GM12878 (cell line): ENCODE measurements around the gene CHN2. TPM values are rescaled to one million over a fixed set of nuclear protein-coding genes. Genes with fewer than 3 reads are reported as not detected.

Experiments used
- ATAC-seq: fragments of 200-7000 bp; cut with Tn5 transposase; 3 replicates; pipeline ENCODE4 v1.9.1; 2020; ENCODE audit warnings: mild to moderate bottlenecking, moderate library complexity
- BruUV-seq: library from RNA; stranded (reverse); fragments of 400-500 nt; replicated peaks from 2 replicates; lab custom pipeline; 2021; lab: Mats Ljungman, UMichigan
- CTCF ChIA-PET: fragments of 300-600 bp; sonication (Branson Sonifier 250); formaldehyde crosslinking; extraction: SDS; loops from one replicate; lab custom pipeline; 2021; ENCODE audit warnings: inconsistent platforms; lab: Yijun Ruan, JAX
- POLR2A ChIA-PET: fragments of 350-600 bp; formaldehyde crosslinking; extraction: SDS; loops from one replicate; lab custom pipeline; 2021; ENCODE audit warnings: inconsistent platforms; lab: Charles Lee
- RAD21 ChIA-PET: fragments of 300-600 bp; sonication (Branson Sonifier 250); formaldehyde crosslinking; loops from one replicate; lab custom pipeline; 2023; ENCODE audit warnings: antibody characterized with exemption; ENCODE audit not compliant: unreplicated experiment; lab: Charles Lee
- SMC1A ChIA-PET: fragments of 300-600 bp; sonication (Branson Sonifier 250); formaldehyde crosslinking; loops from one replicate; lab custom pipeline; 2023; ENCODE audit not compliant: unreplicated experiment, uncharacterized antibody; lab: Charles Lee
- DNase-seq: peaks from one replicate; pipeline ENCODE4 v3.0.0-alpha.2; 2011; ENCODE audit warnings: low read depth, low spot score
- FAIRE-seq: peaks from 3 replicates; lab custom pipeline; 2011; peaks lifted over from hg19 to GRCh38; lab: Jason Lieb, UNC
- H2AFZ ChIP-seq: 2 replicates; pipeline ENCODE4 v1.6.0; 2011; ENCODE audit warnings: low read depth, low read length, control low read depth; ENCODE audit not compliant: control insufficient read depth
- H3K27ac ChIP-seq: 2 replicates; pipeline ENCODE4 v1.5.1; 2011; ENCODE audit warnings: control low read depth; ENCODE audit not compliant: control insufficient read depth, insufficient read depth
- H3K27me3 ChIP-seq, 2 experiments: replicated peaks in 1 of 2; 2 replicates each; pipeline versions ENCODE4 v1.6.0 to v1.6.1; 2011; ENCODE audit warnings: low read length in 1 of 2; ENCODE audit not compliant: control insufficient read depth in 2 of 2, insufficient read depth in 2 of 2
- H3K36me3 ChIP-seq, 2 experiments: 2 replicates each; pipeline ENCODE4 v1.5.1; 2011; ENCODE audit warnings: low read length in 1 of 2; ENCODE audit not compliant: control insufficient read depth in 2 of 2, insufficient read depth in 2 of 2
- H3K4me1 ChIP-seq: 2 replicates; pipeline ENCODE4 v1.6.1; 2011; ENCODE audit warnings: mild to moderate bottlenecking, low read length, moderate library complexity, mixed read lengths; ENCODE audit not compliant: control insufficient read depth, insufficient read depth
- H3K4me2 ChIP-seq: 2 replicates; pipeline ENCODE4 v1.6.0; 2011; ENCODE audit warnings: control low read depth; ENCODE audit not compliant: control insufficient read depth, insufficient read depth
- H3K4me3 ChIP-seq: fragments of 200-600 bp; sonication (generic); 2 replicates; pipeline ENCODE4 v1.5.1; 2016
- H3K79me2 ChIP-seq: 2 replicates; pipeline ENCODE4 v1.6.0; 2011; ENCODE audit warnings: low read length; ENCODE audit not compliant: control insufficient read depth, insufficient read depth
- H3K9ac ChIP-seq: 2 replicates; pipeline ENCODE4 v1.8.0; 2011; ENCODE audit warnings: low read length, control low read depth, mixed read lengths; ENCODE audit not compliant: control insufficient read depth, insufficient read depth
- H3K9me3 ChIP-seq: replicated peaks from 3 replicates; pipeline ENCODE4 v1.5.1; 2011; ENCODE audit warnings: mild to moderate bottlenecking, low read length; ENCODE audit not compliant: control insufficient read depth, insufficient read depth
- H4K20me1 ChIP-seq: 2 replicates; pipeline ENCODE4 v1.6.0; 2011; ENCODE audit not compliant: control insufficient read depth, insufficient read depth
- BACH1 ChIP-seq: fragments of 450-650 bp; IDR thresholded peaks from 2 replicates; pipeline ENCODE4 v1.6.1; 2017; ENCODE audit warnings: mild to moderate bottlenecking, borderline replicate concordance
- LARP7 ChIP-seq: fragments of 450-650 bp; IDR thresholded peaks from 2 replicates; pipeline ENCODE4 v1.6.1; 2017; ENCODE audit warnings: mild to moderate bottlenecking
- MTA2 ChIP-seq: fragments of 450-650 bp; IDR thresholded peaks from 2 replicates; pipeline ENCODE4 v1.6.1; 2016; ENCODE audit warnings: low read depth, mild to moderate bottlenecking, moderate library complexity
- POLR2AphosphoS2 ChIP-seq: IDR thresholded peaks from 2 replicates; pipeline ENCODE4 v1.6.1; 2011; ENCODE audit warnings: low read depth, mild to moderate bottlenecking, low read length, improper control_type of control experiment, moderate library complexity
- WGBS: methylation state at CpG from one replicate; pipeline ENCODE4 v1.1.6; 2016; ENCODE audit warnings: low lambda C conversion rate; ENCODE audit not compliant: insufficient replicate concordance, insufficient coverage; ENCODE audit errors: missing lambda C conversion rate; 5-methylcytosine and 5-hydroxymethylcytosine counted together
- in situ Hi-C: fragments of 300-500 bp; cut with MboI; formaldehyde crosslinking; loops from 9 replicates; pipeline ENCODE4 v1.14.3; 2018; ENCODE audit warnings: mixed read lengths
- intact Hi-C: fragments of 100-400 bp; cut with micrococcal nuclease; formaldehyde crosslinking; loops from one replicate; pipeline ENCODE4 v1.14.2; 2022; ENCODE audit not compliant: unreplicated experiment
- polyA plus RNA-seq, 11 experiments: library from polyadenylated mRNA; depleted of rRNA in 4 of 11; unstranded in 6 of 11; stranded (reverse) in 5 of 11; fragments of >200 nt; fragmentation: Nextera tagmentation in 4 of 11; fragmentation: Illumina TruSeq in 1 of 11; extraction: Ambion mirVana in 4 of 11; extraction: Trizol in 1 of 11; gene quantifications; 1 replicate in 1 of 11; 2 replicates in 10 of 11; pipeline versions ENCODE4 v1.2.1 to v1.2.3, GENCODE V29; 2011 to 2016; ENCODE audit warnings: inconsistent platforms in 2 of 11, missing spikeins in 2 of 11, low read depth in 1 of 11
- total RNA-seq, 4 experiments: library from RNA; depleted of rRNA in 3 of 4; stranded (reverse); fragments of >200 nt in 3 of 4; fragmentation: Illumina TruSeq in 1 of 4; extraction: Trizol in 1 of 4; gene quantifications; 2 replicates each; pipeline versions ENCODE4 v1.2.1 to v1.2.3, GENCODE V29; 2013 to 2021
- TF ChIP-seq, protein P1 (sequence below): fragments of 450-650 bp; IDR thresholded peaks from 2 replicates; pipeline ENCODE4 v1.6.1; 2017; ENCODE audit warnings: mild to moderate bottlenecking, low read depth, inconsistent platforms; ENCODE audit not compliant: poor library complexity, severe bottlenecking
- TF ChIP-seq, protein P2 (sequence below): IDR thresholded peaks from 2 replicates; pipeline ENCODE4 v1.6.1; 2012; ENCODE audit warnings: improper control_type of control experiment, low read depth, low read length; ENCODE audit not compliant: insufficient replicate concordance

The CHN2 gene
- total and polyA plus RNA-seq, 10 of the 15 experiments (the other 5 are each of a cell fraction or from before 2014, with no cell fraction given) = 0.11 to 3.8 (median 0.37) TPM; not detected in 2

DNA sequence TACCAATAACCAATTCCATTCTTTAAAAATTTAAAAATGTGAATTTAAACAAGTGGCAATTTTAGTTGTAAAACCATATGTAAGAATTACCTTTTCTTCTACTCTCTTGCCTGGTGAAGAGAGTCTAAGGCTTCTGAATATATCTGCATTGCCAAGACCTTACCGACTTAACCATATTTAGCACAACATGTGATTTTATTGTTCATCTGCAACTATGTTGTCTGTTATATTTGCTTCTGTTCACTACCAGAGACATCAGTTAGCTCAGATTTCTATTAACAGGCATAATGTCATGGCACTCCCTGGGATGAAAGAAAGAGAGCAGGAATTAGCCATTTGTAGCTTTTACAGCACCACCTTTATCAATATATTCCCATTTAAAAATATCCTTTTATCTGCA is 55.3 kb downstream of the CHN2 start:
- no peak overlapping the region for H3K4me2 ChIP-seq
- no peaks in the 10 kb centered on the region for H3K4me1 ChIP-seq
- no peak overlapping the region for H3K4me3 ChIP-seq
- WGBS = 87% methylated on average over 1 of the region's 1 CpG
- intact Hi-C loops (no loop called here), in situ Hi-C loops (no loop called here)
- SMC1A ChIA-PET = no interaction called here
- CTCF ChIA-PET = interaction anchor here (0.9 kb wide), 1 partner anchor 11 kb away, joined by 3 read pairs; no protein-coding TSS in a partner anchor
- POLR2A ChIA-PET = no interaction called here
- ATAC-seq = no peak
- no peak overlapping the region for H3K27ac ChIP-seq
- DNase-seq = no peak
- TF ChIP-seq, protein P1, sequence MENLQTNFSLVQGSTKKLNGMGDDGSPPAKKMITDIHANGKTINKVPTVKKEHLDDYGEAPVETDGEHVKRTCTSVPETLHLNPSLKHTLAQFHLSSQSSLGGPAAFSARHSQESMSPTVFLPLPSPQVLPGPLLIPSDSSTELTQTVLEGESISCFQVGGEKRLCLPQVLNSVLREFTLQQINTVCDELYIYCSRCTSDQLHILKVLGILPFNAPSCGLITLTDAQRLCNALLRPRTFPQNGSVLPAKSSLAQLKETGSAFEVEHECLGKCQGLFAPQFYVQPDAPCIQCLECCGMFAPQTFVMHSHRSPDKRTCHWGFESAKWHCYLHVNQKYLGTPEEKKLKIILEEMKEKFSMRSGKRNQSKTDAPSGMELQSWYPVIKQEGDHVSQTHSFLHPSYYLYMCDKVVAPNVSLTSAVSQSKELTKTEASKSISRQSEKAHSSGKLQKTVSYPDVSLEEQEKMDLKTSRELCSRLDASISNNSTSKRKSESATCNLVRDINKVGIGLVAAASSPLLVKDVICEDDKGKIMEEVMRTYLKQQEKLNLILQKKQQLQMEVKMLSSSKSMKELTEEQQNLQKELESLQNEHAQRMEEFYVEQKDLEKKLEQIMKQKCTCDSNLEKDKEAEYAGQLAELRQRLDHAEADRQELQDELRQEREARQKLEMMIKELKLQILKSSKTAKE = no peak
- TF ChIP-seq MTA2 (no peak), LARP7 (no peak), BACH1 (no peak), POLR2AphosphoS2 (no peak)
- TF ChIP-seq, protein P2, sequence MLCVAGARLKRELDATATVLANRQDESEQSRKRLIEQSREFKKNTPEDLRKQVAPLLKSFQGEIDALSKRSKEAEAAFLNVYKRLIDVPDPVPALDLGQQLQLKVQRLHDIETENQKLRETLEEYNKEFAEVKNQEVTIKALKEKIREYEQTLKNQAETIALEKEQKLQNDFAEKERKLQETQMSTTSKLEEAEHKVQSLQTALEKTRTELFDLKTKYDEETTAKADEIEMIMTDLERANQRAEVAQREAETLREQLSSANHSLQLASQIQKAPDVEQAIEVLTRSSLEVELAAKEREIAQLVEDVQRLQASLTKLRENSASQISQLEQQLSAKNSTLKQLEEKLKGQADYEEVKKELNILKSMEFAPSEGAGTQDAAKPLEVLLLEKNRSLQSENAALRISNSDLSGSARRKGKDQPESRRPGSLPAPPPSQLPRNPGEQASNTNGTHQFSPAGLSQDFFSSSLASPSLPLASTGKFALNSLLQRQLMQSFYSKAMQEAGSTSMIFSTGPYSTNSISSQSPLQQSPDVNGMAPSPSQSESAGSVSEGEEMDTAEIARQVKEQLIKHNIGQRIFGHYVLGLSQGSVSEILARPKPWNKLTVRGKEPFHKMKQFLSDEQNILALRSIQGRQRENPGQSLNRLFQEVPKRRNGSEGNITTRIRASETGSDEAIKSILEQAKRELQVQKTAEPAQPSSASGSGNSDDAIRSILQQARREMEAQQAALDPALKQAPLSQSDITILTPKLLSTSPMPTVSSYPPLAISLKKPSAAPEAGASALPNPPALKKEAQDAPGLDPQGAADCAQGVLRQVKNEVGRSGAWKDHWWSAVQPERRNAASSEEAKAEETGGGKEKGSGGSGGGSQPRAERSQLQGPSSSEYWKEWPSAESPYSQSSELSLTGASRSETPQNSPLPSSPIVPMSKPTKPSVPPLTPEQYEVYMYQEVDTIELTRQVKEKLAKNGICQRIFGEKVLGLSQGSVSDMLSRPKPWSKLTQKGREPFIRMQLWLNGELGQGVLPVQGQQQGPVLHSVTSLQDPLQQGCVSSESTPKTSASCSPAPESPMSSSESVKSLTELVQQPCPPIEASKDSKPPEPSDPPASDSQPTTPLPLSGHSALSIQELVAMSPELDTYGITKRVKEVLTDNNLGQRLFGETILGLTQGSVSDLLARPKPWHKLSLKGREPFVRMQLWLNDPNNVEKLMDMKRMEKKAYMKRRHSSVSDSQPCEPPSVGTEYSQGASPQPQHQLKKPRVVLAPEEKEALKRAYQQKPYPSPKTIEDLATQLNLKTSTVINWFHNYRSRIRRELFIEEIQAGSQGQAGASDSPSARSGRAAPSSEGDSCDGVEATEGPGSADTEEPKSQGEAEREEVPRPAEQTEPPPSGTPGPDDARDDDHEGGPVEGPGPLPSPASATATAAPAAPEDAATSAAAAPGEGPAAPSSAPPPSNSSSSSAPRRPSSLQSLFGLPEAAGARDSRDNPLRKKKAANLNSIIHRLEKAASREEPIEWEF = no peak
- H2AFZ ChIP-seq = no peak overlapping the region
- H3K27me3 ChIP-seq = no peaks in the 10 kb centered on the region; a peak in 1 of 4 replicates
- H3K9ac ChIP-seq = no peak overlapping the region
- RAD21 ChIA-PET = no interaction called here
- no TSS peak for BruUV-seq
- FAIRE-seq = no peak
- H3K36me3 ChIP-seq = no peaks in the 10 kb centered on the region
- no peaks in the 10 kb centered on the region for H3K9me3 ChIP-seq
- no peaks in the 10 kb centered on the region for H3K79me2 ChIP-seq
- H4K20me1 ChIP-seq = no peaks in the 10 kb centered on the region; the same call in 1 of the 2 replicates
